HCT116 (cell line): ENCODE data around the gene DOCK9. TPM values are rescaled to one million over a fixed set of nuclear protein-coding genes. Genes with fewer than 3 reads are reported as not detected.
"Not testable (repeated sequence)": the region's sequence is repeated elsewhere in the genome, so short reads cannot be mapped to it uniquely, and the experiment has no call there.

ENCODE experiments used
- ATAC-seq: fragments of 200-7000 bp; cut with Tn5 transposase; 2 replicates; pipeline ENCODE4 v1.9.1; 2020; ENCODE audit warnings: mild to moderate bottlenecking, moderate library complexity
- BruUV-seq: library from RNA; stranded (reverse); fragments of 400-500 nt; replicated peaks from 2 replicates; lab custom pipeline; 2021; lab: Mats Ljungman, UMichigan
- CTCF ChIA-PET: fragments of 300-600 bp; sonication (Branson Sonifier 250); formaldehyde crosslinking; loops from one replicate; lab custom pipeline; 2021; ENCODE audit warnings: antibody characterized with exemption; lab: Charles Lee
- POLR2A ChIA-PET: fragments of 300-600, 350-600 bp; sonication (Branson Sonifier 250); formaldehyde crosslinking; loops from one replicate; lab custom pipeline; 2021; ENCODE audit warnings: antibody characterized with exemption; lab: Charles Lee
- RAD21 ChIA-PET, 2 experiments: fragments of 300-600 bp; sonication (Branson Sonifier 250); formaldehyde crosslinking; loops; one replicate each; lab custom pipeline; 2023; ENCODE audit warnings: low total read pairs in 2 of 2; ENCODE audit not compliant: uncharacterized antibody in 2 of 2, unreplicated experiment in 2 of 2, low non-redundant PET in 1 of 2; lab: Charles Lee
- DNase-seq: peaks from one replicate; pipeline ENCODE4 v3.0.0-alpha.2; 2010; ENCODE audit warnings: low read depth, low spot score
- H2AFZ ChIP-seq: fragments of 200-600 bp; shearing (Covaris generic), sonication (generic); 2 replicates; pipeline ENCODE4 v1.6.1; 2017; ENCODE audit warnings: low read depth, mixed run types, mixed read lengths, antibody characterized with exemption, low read length; ENCODE audit not compliant: poor library complexity, severe bottlenecking
- H3K27ac ChIP-seq: 2 replicates; pipeline ENCODE4 v1.5.1; 2012; ENCODE audit warnings: low read depth, low read length
- H3K27me3 ChIP-seq: fragments of 200-600 bp; sonication (generic); 2 replicates; pipeline ENCODE4 v1.6.1; 2016; ENCODE audit warnings: mixed run types, low read length, mixed read lengths; ENCODE audit not compliant: insufficient read depth
- H3K36me3 ChIP-seq, 2 experiments: fragments of 200-500 bp in 1 of 2; fragments of 200-600 bp in 1 of 2; sonication (Bioruptor generic) in 1 of 2; sonication (generic) in 1 of 2; 2 replicates each; pipeline versions ENCODE4 v1.5.1 to v1.6.1; 2014 to 2016; ENCODE audit warnings: low read length in 2 of 2, inconsistent platforms in 1 of 2, mixed read lengths in 1 of 2, mixed run types in 1 of 2; ENCODE audit not compliant: insufficient read depth in 2 of 2, control insufficient read depth in 1 of 2
- H3K4me1 ChIP-seq, 2 experiments: fragments of 200-600 bp in 1 of 2; sonication (generic) in 1 of 2; 2 replicates each; pipeline versions ENCODE4 v1.5.1 to v1.6.1; 2012 to 2017; ENCODE audit warnings: low read length in 2 of 2, inconsistent platforms in 1 of 2, mild to moderate bottlenecking in 1 of 2, mixed read lengths in 1 of 2, mixed run types in 1 of 2, moderate library complexity in 1 of 2; ENCODE audit not compliant: insufficient read depth in 2 of 2, control insufficient read depth in 1 of 2
- H3K4me2 ChIP-seq: fragments of 200-600 bp; sonication (generic); 2 replicates; pipeline ENCODE4 v1.6.1; 2017; ENCODE audit warnings: mixed run types, low read length, mixed read lengths
- H3K4me3 ChIP-seq, 2 experiments: fragments of 200-600 bp in 1 of 2; sonication (generic) in 1 of 2; replicated peaks in 1 of 2; 2 replicates each; pipeline ENCODE4 v1.5.1; 2011 to 2016; ENCODE audit warnings: low read length in 2 of 2, control low read depth in 1 of 2, low read depth in 1 of 2, mild to moderate bottlenecking in 1 of 2, mixed read lengths in 1 of 2, mixed run types in 1 of 2
- H3K79me2 ChIP-seq: fragments of 200-600 bp; sonication (generic); 2 replicates; pipeline ENCODE4 v1.6.1; 2017; ENCODE audit warnings: mild to moderate bottlenecking, mixed run types, low read length, moderate library complexity, mixed read lengths; ENCODE audit not compliant: insufficient read depth
- H3K9ac ChIP-seq: fragments of 200-600 bp; sonication (generic); 2 replicates; pipeline ENCODE4 v1.6.1; 2016; ENCODE audit warnings: low read length, mixed read lengths
- H3K9me2 ChIP-seq: fragments of 200-600 bp; sonication (generic), shearing (Covaris generic); 2 replicates; pipeline ENCODE4 v1.6.1; 2017; ENCODE audit warnings: mixed run types, mild to moderate bottlenecking, moderate library complexity; ENCODE audit not compliant: insufficient read depth
- H3K9me3 ChIP-seq, 2 experiments: fragments of 200-500 bp in 1 of 2; fragments of 200-600 bp in 1 of 2; sonication (Bioruptor generic) in 1 of 2; sonication (generic) in 1 of 2; 2 replicates each; pipeline ENCODE4 v1.6.1; 2014 to 2017; ENCODE audit warnings: low read length in 2 of 2, mixed read lengths in 2 of 2, inconsistent platforms in 1 of 2, low read depth in 1 of 2, mild to moderate bottlenecking in 1 of 2, mixed run types in 1 of 2, moderate library complexity in 1 of 2; ENCODE audit not compliant: control insufficient read depth in 1 of 2, insufficient read depth in 1 of 2
- H4K20me1 ChIP-seq: fragments of 200-600 bp; sonication (generic), shearing (Covaris generic); 2 replicates; pipeline ENCODE4 v1.6.1; 2017; ENCODE audit warnings: mixed run types, mild to moderate bottlenecking, moderate library complexity; ENCODE audit not compliant: insufficient read depth
- CEBPB ChIP-seq: IDR thresholded peaks from 2 replicates; pipeline ENCODE4 v1.6.1; 2012; ENCODE audit warnings: low read depth
- POLR2AphosphoS5 ChIP-seq: IDR thresholded peaks from 2 replicates; pipeline ENCODE4 v1.6.1; 2011; ENCODE audit warnings: mild to moderate bottlenecking, low read depth, low read length, moderate library complexity
- ZFX ChIP-seq: fragments of 450-650 bp; IDR thresholded peaks from 2 replicates; pipeline ENCODE4 v1.6.1; 2017
- intact Hi-C: fragments of 100-400 bp; cut with micrococcal nuclease; formaldehyde crosslinking; loops from 2 replicates; pipeline ENCODE4 v1.10.0; 2022
- total RNA-seq: library from RNA; stranded (reverse); gene quantifications from one replicate; pipeline ENCODE4 v1.2.1, GENCODE V29; 2021; ENCODE audit not compliant: unreplicated experiment

DOCK9 gene
- total RNA-seq, 1 experiment from 2014 or later, result 58.8 TPM

DNA sequence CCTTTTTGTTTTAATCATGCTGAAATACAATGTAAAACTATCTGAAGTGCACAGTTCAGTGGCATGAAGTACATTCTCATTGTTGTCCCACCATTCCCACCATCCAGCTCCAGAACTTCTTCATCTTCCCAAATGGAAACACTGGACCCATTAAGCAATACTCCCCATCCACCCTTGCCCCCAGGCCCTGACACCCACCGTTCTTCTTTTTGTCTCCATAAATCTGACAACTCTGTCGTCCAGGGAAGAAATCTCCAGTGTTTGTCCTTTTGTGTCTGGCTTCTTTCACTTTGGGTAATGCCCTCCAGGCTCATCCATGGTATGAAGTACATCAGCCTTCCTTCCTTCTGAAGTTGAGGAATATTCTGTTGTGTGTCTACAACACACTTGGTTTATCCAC lies 222.7 kb downstream of the DOCK9 start:
- BruUV-seq, result no TSS peak
- Histone ChIP-seq H2AFZ (no peak overlapping the region), H3K4me2 (no peak overlapping the region), H3K9me3 (peaks cover 0 to 5% of the 10 kb centered on the region in 2 experiments; a peak in 1 of 4 replicates), H3K4me1 (peaks cover 0 to 18% of the 10 kb centered on the region in 2 experiments; a peak in 1 of 4 replicates), H3K27me3 (no peaks in the 10 kb centered on the region), H3K27ac (no peak overlapping the region), H3K36me3 (no peaks in the 10 kb centered on the region), H3K9ac (no peak overlapping the region), H3K79me2 (no peaks in the 10 kb centered on the region), H4K20me1 (no peaks in the 10 kb centered on the region)
- POLR2A ChIA-PET, result no interaction called here
- ATAC-seq (no peak), DNase-seq (no peak)
- RAD21 ChIA-PET, result no interaction called here
- intact Hi-C loops, result no loop called here
- CTCF ChIA-PET, result no interaction called here
- no peak for TF ChIP-seq POLR2AphosphoS5
- no peak for TF ChIP-seq ZFX
- no peak for TF ChIP-seq CEBPB
- TF ChIP-seq, all 23 proteins: peak for 0
- no peaks in the 10 kb centered on the region for H3K9me2 ChIP-seq
- H3K4me3 ChIP-seq, result no peak overlapping the region

DNA sequence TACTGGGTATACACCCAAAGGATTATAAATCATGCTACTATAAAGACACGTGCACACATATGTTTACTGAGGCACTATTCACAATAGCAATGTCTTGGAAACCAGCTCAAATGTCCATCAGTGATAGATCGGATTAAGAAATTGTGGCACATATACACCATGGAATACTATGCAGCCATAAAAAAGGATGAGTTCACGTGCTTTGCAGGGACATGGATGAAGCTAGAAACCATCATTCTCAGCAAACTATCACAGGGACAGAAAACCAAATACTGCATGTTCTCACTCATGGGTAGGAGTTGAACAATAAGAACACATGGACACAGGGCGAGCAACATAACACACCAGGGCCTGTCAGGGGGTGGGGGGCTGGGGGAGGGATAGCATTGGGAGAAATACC lies 223.4 kb downstream of the DOCK9 start:
- peaks cover 0 to 18% of the 10 kb centered on the region in 2 experiments; a peak in 1 of 4 replicates for H3K4me1 ChIP-seq
- H3K27me3 ChIP-seq, H3K27ac ChIP-seq, H3K9me2 ChIP-seq, H3K9ac ChIP-seq, H3K36me3 ChIP-seq, H2AFZ ChIP-seq, BruUV-seq, H3K9me3 ChIP-seq, CTCF ChIA-PET, H3K4me3 ChIP-seq, RAD21 ChIA-PET, H3K4me2 ChIP-seq, H4K20me1 ChIP-seq, intact Hi-C loops, H3K79me2 ChIP-seq, DNase-seq, POLR2A ChIA-PET, ATAC-seq: not testable (repeated sequence)
